Measurements from ENCODE around the gene CACNA1B. TPM values are rescaled to one million over a fixed set of nuclear protein-coding genes. Genes with fewer than 3 reads are reported as not detected.

Gene CACNA1B
- total RNA-seq, 1 experiment from 2014 or later: not detected

GRCh38 chr9:137984520-137985257 is 107.1 kb downstream of the CACNA1B start:
- no peak for DNase-seq
- no peaks in the 10 kb centered on the region for H3K9me3 ChIP-seq (ENCODE audit: low read length)

DNA sequence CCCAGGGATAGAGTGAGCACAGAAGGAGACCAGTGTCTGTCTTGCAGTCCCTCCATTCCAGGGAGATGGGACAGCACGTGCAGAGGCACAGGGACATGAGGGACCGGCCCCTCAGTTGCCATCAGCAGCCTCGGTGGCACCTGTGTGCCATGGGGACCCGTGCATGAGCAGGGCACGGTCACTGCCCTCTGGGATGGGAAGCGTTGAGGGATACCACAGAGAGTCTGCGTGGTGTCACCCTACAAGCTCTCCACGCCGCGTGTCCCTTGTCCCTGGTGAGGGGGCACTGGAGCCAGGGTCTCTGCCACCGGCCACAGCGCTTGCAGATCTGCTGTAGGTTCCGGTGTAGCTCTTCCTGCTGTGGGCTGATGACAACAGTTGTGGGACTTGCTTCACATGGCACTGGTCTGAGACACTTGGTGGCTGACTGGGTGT is 108.1 kb downstream of the CACNA1B start:
- DNase-seq: no peak
- no peak overlapping the region for H3K4me2 ChIP-seq (ENCODE audit: low read depth, low read length, poor library complexity, severe bottlenecking)
- H3K36me3 ChIP-seq (ENCODE audit: insufficient read depth, low read length): no peaks in the 10 kb centered on the region
- H3K27ac ChIP-seq (ENCODE audit: low read length): no peak overlapping the region
- H3K4me1 ChIP-seq (ENCODE audit: low read length): no peaks in the 10 kb centered on the region
- no peaks in the 10 kb centered on the region for H3K79me2 ChIP-seq (ENCODE audit: low read length)
- H3K9me3 ChIP-seq (ENCODE audit: low read length): no peaks in the 10 kb centered on the region
- no peak overlapping the region for H3K4me3 ChIP-seq (ENCODE audit: low read length)
- H3K27me3 ChIP-seq (ENCODE audit: low read length): no peaks in the 10 kb centered on the region
- H2AFZ ChIP-seq (ENCODE audit: low read length): no peak overlapping the region
- H3K9me2 ChIP-seq (replicated peaks; ENCODE audit: insufficient read depth, low read length): no peaks in the 10 kb centered on the region
- no peaks in the 10 kb centered on the region for H4K20me1 ChIP-seq (ENCODE audit: insufficient read depth, low read depth, low read length)
- H3K9ac ChIP-seq (ENCODE audit: low read length): no peak overlapping the region

More at GRCh38 chr9:137984520-137985257, 107.1 kb downstream of the CACNA1B start:
- Histone ChIP-seq H3K27ac (ENCODE audit: low read length) (no peak overlapping the region), H3K4me1 (ENCODE audit: low read length) (no peaks in the 10 kb centered on the region), H3K4me2 (ENCODE audit: low read depth, low read length, poor library complexity, severe bottlenecking) (no peak overlapping the region), H4K20me1 (ENCODE audit: insufficient read depth, low read depth, low read length) (no peaks in the 10 kb centered on the region), H3K79me2 (ENCODE audit: low read length) (no peaks in the 10 kb centered on the region), H2AFZ (ENCODE audit: low read length) (no peak overlapping the region), H3K9me2 (replicated peaks; ENCODE audit: insufficient read depth, low read length) (no peaks in the 10 kb centered on the region), H3K4me3 (ENCODE audit: low read length) (no peak overlapping the region), H3K36me3 (ENCODE audit: insufficient read depth, low read length) (no peaks in the 10 kb centered on the region), H3K9ac (ENCODE audit: low read length) (no peak overlapping the region), H3K27me3 (ENCODE audit: low read length) (no peaks in the 10 kb centered on the region)

DNA sequence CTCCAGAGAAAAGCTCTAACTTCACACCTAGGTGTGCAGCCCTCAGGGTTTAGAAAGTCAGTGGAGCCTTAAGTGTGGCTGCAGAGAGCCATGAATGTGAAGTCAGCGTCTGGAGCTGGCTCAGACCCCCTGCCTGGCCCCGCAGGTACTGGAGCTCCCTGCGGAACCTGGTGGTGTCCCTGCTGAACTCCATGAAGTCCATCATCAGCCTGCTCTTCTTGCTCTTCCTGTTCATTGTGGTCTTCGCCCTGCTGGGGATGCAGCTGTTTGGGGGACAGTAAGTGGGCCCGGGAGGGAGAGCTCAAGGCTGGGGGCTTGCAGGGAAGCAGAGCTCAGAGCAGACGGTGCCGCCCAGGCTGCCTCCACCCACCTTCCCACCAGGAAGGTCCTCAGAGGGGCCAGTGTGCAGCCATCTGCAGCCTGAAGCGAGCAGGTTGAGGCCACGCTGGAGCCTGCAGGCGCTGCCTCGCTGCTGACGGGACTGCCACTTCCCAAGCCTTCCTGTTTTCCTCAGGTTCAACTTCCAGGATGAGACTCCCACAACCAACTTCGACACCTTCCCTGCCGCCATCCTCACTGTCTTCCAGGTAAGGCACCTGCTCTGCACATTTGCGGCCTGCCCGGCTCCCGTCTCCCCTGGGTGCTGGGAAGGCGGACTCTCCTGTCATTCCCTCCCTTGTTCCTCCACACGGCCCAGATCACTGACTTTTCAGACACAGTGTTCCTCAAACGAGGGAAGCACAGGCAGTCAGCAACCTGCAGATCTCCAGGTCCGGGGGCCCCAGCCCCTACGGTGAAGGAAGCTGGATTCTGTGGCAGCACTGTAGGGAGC is 108.9 kb downstream of the CACNA1B start:
- no peaks in the 10 kb centered on the region for H3K79me2 ChIP-seq (ENCODE audit: low read length)
- H3K4me3 ChIP-seq (ENCODE audit: low read length): no peak overlapping the region
- no peak overlapping the region for H3K27ac ChIP-seq (ENCODE audit: low read length)

GRCh38 chr9:137987244-137988030 is 109.9 kb downstream of the CACNA1B start:
- Histone ChIP-seq H3K79me2 (ENCODE audit: low read length) (no peaks in the 10 kb centered on the region), H3K9me3 (ENCODE audit: low read length) (no peaks in the 10 kb centered on the region), H3K4me3 (ENCODE audit: low read length) (no peak overlapping the region), H3K9me2 (replicated peaks; ENCODE audit: insufficient read depth, low read length) (no peaks in the 10 kb centered on the region), H3K36me3 (ENCODE audit: insufficient read depth, low read length) (no peaks in the 10 kb centered on the region), H3K27ac (ENCODE audit: low read length) (no peak overlapping the region), H4K20me1 (ENCODE audit: insufficient read depth, low read depth, low read length) (no peaks in the 10 kb centered on the region), H2AFZ (ENCODE audit: low read length) (no peak overlapping the region), H3K9ac (ENCODE audit: low read length) (no peak overlapping the region), H3K4me1 (ENCODE audit: low read length) (no peaks in the 10 kb centered on the region), H3K4me2 (ENCODE audit: low read depth, low read length, poor library complexity, severe bottlenecking) (no peak overlapping the region), H3K27me3 (ENCODE audit: low read length) (no peaks in the 10 kb centered on the region)
- no peak for DNase-seq

More for the DNA sequence above, 108.9 kb downstream of the CACNA1B start:
- Histone ChIP-seq H3K4me1 (ENCODE audit: low read length) (no peaks in the 10 kb centered on the region), H3K36me3 (ENCODE audit: insufficient read depth, low read length) (no peaks in the 10 kb centered on the region), H3K4me2 (ENCODE audit: low read depth, low read length, poor library complexity, severe bottlenecking) (no peak overlapping the region), H2AFZ (ENCODE audit: low read length) (no peak overlapping the region), H3K9me3 (ENCODE audit: low read length) (no peaks in the 10 kb centered on the region), H3K9me2 (replicated peaks; ENCODE audit: insufficient read depth, low read length) (no peaks in the 10 kb centered on the region), H3K27me3 (ENCODE audit: low read length) (no peaks in the 10 kb centered on the region), H3K9ac (ENCODE audit: low read length) (no peak overlapping the region), H4K20me1 (ENCODE audit: insufficient read depth, low read depth, low read length) (no peaks in the 10 kb centered on the region)
- DNase-seq: no peak

DNA sequence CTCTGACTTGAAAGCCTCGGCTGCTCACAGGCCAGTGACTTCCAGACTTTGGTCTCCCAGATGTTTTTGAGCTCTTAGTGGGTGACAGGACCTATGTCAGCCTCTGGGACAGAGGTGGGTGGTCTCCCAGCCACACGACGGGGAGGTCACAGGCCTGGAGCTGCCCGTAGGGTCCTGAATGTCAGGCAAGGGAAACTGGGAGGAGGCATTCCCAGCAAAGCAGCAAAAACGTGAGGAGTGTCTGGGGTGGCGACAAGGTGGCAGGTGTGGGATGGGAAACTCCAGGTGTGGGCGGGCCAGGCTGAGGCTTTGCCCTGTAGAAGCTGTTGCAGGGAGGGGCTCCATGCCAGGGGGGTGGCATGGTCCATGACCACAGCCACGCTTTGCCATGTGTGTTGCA is 110.5 kb downstream of the CACNA1B start:
- no peaks in the 10 kb centered on the region for H3K9me2 ChIP-seq (replicated peaks; ENCODE audit: insufficient read depth, low read length)
- no peaks in the 10 kb centered on the region for H3K36me3 ChIP-seq (ENCODE audit: insufficient read depth, low read length)
- no peaks in the 10 kb centered on the region for H3K27me3 ChIP-seq (ENCODE audit: low read length)
- no peak overlapping the region for H3K27ac ChIP-seq (ENCODE audit: low read length)
- no peak overlapping the region for H2AFZ ChIP-seq (ENCODE audit: low read length)
- no peaks in the 10 kb centered on the region for H3K79me2 ChIP-seq (ENCODE audit: low read length)
- no peak overlapping the region for H3K9ac ChIP-seq (ENCODE audit: low read length)
- no peaks in the 10 kb centered on the region for H4K20me1 ChIP-seq (ENCODE audit: insufficient read depth, low read depth, low read length)
- H3K4me2 ChIP-seq (ENCODE audit: low read depth, low read length, poor library complexity, severe bottlenecking): no peak overlapping the region
- no peaks in the 10 kb centered on the region for H3K9me3 ChIP-seq (ENCODE audit: low read length)
- no peaks in the 10 kb centered on the region for H3K4me1 ChIP-seq (ENCODE audit: low read length)
- DNase-seq: no peak
- no peak overlapping the region for H3K4me3 ChIP-seq (ENCODE audit: low read length)

- H3K4me2 ChIP-seq (ENCODE audit: low read depth, low read length, poor library complexity, severe bottlenecking): no peak overlapping the region
- no peaks in the 10 kb centered on the region for H3K79me2 ChIP-seq (ENCODE audit: low read length)
- DNase-seq: no peak
- no peaks in the 10 kb centered on the region for H3K4me1 ChIP-seq (ENCODE audit: low read length)
- no peak overlapping the region for H3K4me3 ChIP-seq (ENCODE audit: low read length)
- no peaks in the 10 kb centered on the region for H3K27me3 ChIP-seq (ENCODE audit: low read length)
- H2AFZ ChIP-seq (ENCODE audit: low read length): no peak overlapping the region
- H3K9me3 ChIP-seq (ENCODE audit: low read length): no peaks in the 10 kb centered on the region
- no peaks in the 10 kb centered on the region for H4K20me1 ChIP-seq (ENCODE audit: insufficient read depth, low read depth, low read length)
- H3K9me2 ChIP-seq (replicated peaks; ENCODE audit: insufficient read depth, low read length): no peaks in the 10 kb centered on the region
- no peaks in the 10 kb centered on the region for H3K36me3 ChIP-seq (ENCODE audit: insufficient read depth, low read length)
- H3K27ac ChIP-seq (ENCODE audit: low read length): no peak overlapping the region
- H3K9ac ChIP-seq (ENCODE audit: low read length): no peak overlapping the region
Measured at GRCh38 chr9:137988701-137989100, 111.1 kb downstream of the CACNA1B start.

- Histone ChIP-seq H3K27me3 (ENCODE audit: low read length) (no peaks in the 10 kb centered on the region), H3K79me2 (ENCODE audit: low read length) (no peaks in the 10 kb centered on the region), H3K36me3 (ENCODE audit: insufficient read depth, low read length) (no peaks in the 10 kb centered on the region)
Measured at GRCh38 chr9:137989156-137989555, 111.6 kb downstream of the CACNA1B start.

More at GRCh38 chr9:137989156-137989555, 111.6 kb downstream of the CACNA1B start:
- H3K4me1 ChIP-seq (ENCODE audit: low read length): no peaks in the 10 kb centered on the region
- no peaks in the 10 kb centered on the region for H3K9me2 ChIP-seq (replicated peaks; ENCODE audit: insufficient read depth, low read length)
- H3K4me3 ChIP-seq (ENCODE audit: low read length): no peak overlapping the region
- no peak overlapping the region for H2AFZ ChIP-seq (ENCODE audit: low read length)
- DNase-seq: no peak
- H4K20me1 ChIP-seq (ENCODE audit: insufficient read depth, low read depth, low read length): no peaks in the 10 kb centered on the region
- H3K4me2 ChIP-seq (ENCODE audit: low read depth, low read length, poor library complexity, severe bottlenecking): no peak overlapping the region
- H3K9me3 ChIP-seq (ENCODE audit: low read length): no peaks in the 10 kb centered on the region
- no peak overlapping the region for H3K9ac ChIP-seq (ENCODE audit: low read length)
- H3K27ac ChIP-seq (ENCODE audit: low read length): no peak overlapping the region

Measured in Karpas-422 (cell line).